IPS-18a (cell line): ENCODE results near the gene HSD11B1L.

Source experiments
- H3K27ac ChIP-seq: one replicate; pipeline ENCODE4 v1.5.1; 2013; ENCODE audit warnings: low read length
- H3K27me3 ChIP-seq: one replicate; pipeline ENCODE4 v1.6.1; 2013; ENCODE audit warnings: mild to moderate bottlenecking, low read length; ENCODE audit not compliant: control insufficient read depth, insufficient read depth
- H3K36me3 ChIP-seq: one replicate; pipeline ENCODE4 v1.6.1; 2013; ENCODE audit warnings: low read depth, low read length; ENCODE audit not compliant: control insufficient read depth
- H3K4me1 ChIP-seq: one replicate; pipeline ENCODE4 v1.6.1; 2013; ENCODE audit warnings: low read depth, low read length; ENCODE audit not compliant: control insufficient read depth
- H3K4me3 ChIP-seq: one replicate; pipeline ENCODE4 v1.5.1; 2013; ENCODE audit warnings: low read length
- H3K9ac ChIP-seq: one replicate; pipeline ENCODE4 v1.6.1; 2013; ENCODE audit warnings: mild to moderate bottlenecking, low read length, moderate library complexity
- H3K9me3 ChIP-seq: one replicate; pipeline ENCODE4 v1.6.1; 2013; ENCODE audit warnings: low read depth, low read length; ENCODE audit not compliant: control insufficient read depth

HSD11B1L gene

GRCh38 chr19:5690955-5691821, 10.4 kb downstream of the HSD11B1L start:
- Histone ChIP-seq H3K9ac (peak overlapping the region; percentile 96), H3K4me3 (peak overlapping the region; percentile 89), H3K27ac (peak overlapping the region; percentile 92), H3K36me3 (peaks cover 40% of the 10 kb centered on the region), H3K4me1 (no peaks in the 10 kb centered on the region), H3K9me3 (no peaks in the 10 kb centered on the region), H3K27me3 (no peaks in the 10 kb centered on the region)

- Histone ChIP-seq H3K9ac (no peak overlapping the region), H3K36me3 (peaks cover 47% of the 10 kb centered on the region), H3K4me3 (peak overlapping the region; percentile 89), H3K9me3 (no peaks in the 10 kb centered on the region), H3K27ac (no peak overlapping the region), H3K27me3 (no peaks in the 10 kb centered on the region), H3K4me1 (no peaks in the 10 kb centered on the region)
Measured at GRCh38 chr19:5691822-5692722, 11.2 kb downstream of the HSD11B1L start.

- Histone ChIP-seq H3K4me1 (no peaks in the 10 kb centered on the region), H3K27me3 (no peaks in the 10 kb centered on the region), H3K9ac (no peak overlapping the region), H3K9me3 (no peaks in the 10 kb centered on the region), H3K36me3 (peaks cover 48% of the 10 kb centered on the region), H3K27ac (no peak overlapping the region), H3K4me3 (no peak overlapping the region)
Measured at GRCh38 chr19:5692723-5693194, 11.9 kb downstream of the HSD11B1L start.

- no peaks in the 10 kb centered on the region for H3K4me1 ChIP-seq
- no peak overlapping the region for H3K4me3 ChIP-seq
- H3K27me3 ChIP-seq = no peaks in the 10 kb centered on the region
- H3K36me3 ChIP-seq = peaks cover 50% of the 10 kb centered on the region
- H3K9me3 ChIP-seq = no peaks in the 10 kb centered on the region
- no peak overlapping the region for H3K9ac ChIP-seq
- no peak overlapping the region for H3K27ac ChIP-seq
Measured at GRCh38 chr19:5693195-5694166, 12.7 kb downstream of the HSD11B1L start.

- H3K36me3 ChIP-seq = peaks cover 58% of the 10 kb centered on the region
- H3K9me3 ChIP-seq = no peaks in the 10 kb centered on the region
Measured at GRCh38 chr19:5694167-5694955, 13.5 kb downstream of the HSD11B1L start.

GRCh38 chr19:5694956-5695648, 14.3 kb downstream of the HSD11B1L start:
- no peaks in the 10 kb centered on the region for H3K27me3 ChIP-seq
- H3K27ac ChIP-seq = no peak overlapping the region
- no peaks in the 10 kb centered on the region for H3K9me3 ChIP-seq
- no peak overlapping the region for H3K9ac ChIP-seq
- H3K4me3 ChIP-seq = no peak overlapping the region
- no peaks in the 10 kb centered on the region for H3K4me1 ChIP-seq
- H3K36me3 ChIP-seq = peaks cover 60% of the 10 kb centered on the region

More at GRCh38 chr19:5694167-5694955, 13.5 kb downstream of the HSD11B1L start:
- Histone ChIP-seq H3K4me3 (no peak overlapping the region), H3K4me1 (no peaks in the 10 kb centered on the region), H3K27me3 (no peaks in the 10 kb centered on the region), H3K9ac (no peak overlapping the region), H3K27ac (no peak overlapping the region)

- Histone ChIP-seq H3K27ac (no peak overlapping the region), H3K36me3 (peaks cover 62% of the 10 kb centered on the region), H3K4me3 (no peak overlapping the region), H3K4me1 (no peaks in the 10 kb centered on the region), H3K9ac (no peak overlapping the region), H3K9me3 (no peaks in the 10 kb centered on the region), H3K27me3 (no peaks in the 10 kb centered on the region)
Measured at GRCh38 chr19:5695649-5696195, 14.9 kb downstream of the HSD11B1L start.

- no peak overlapping the region for H3K9ac ChIP-seq
- no peaks in the 10 kb centered on the region for H3K27me3 ChIP-seq
- peaks cover 65% of the 10 kb centered on the region for H3K36me3 ChIP-seq
- no peaks in the 10 kb centered on the region for H3K4me1 ChIP-seq
- H3K9me3 ChIP-seq = no peaks in the 10 kb centered on the region
- H3K27ac ChIP-seq = no peak overlapping the region
- no peak overlapping the region for H3K4me3 ChIP-seq
Measured at GRCh38 chr19:5696196-5697021, 15.6 kb downstream of the HSD11B1L start.

- no peaks in the 10 kb centered on the region for H3K27me3 ChIP-seq
- H3K4me1 ChIP-seq = no peaks in the 10 kb centered on the region
- no peak overlapping the region for H3K27ac ChIP-seq
- no peak overlapping the region for H3K9ac ChIP-seq
- no peak overlapping the region for H3K4me3 ChIP-seq
- no peaks in the 10 kb centered on the region for H3K9me3 ChIP-seq
- H3K36me3 ChIP-seq = peaks cover 58% of the 10 kb centered on the region
Measured at GRCh38 chr19:5697022-5697889, 16.4 kb downstream of the HSD11B1L start.
